ENCODE data around the gene CEP170B.
"Not testable (repeated sequence)": the region's sequence is repeated elsewhere in the genome, so short reads cannot be mapped to it uniquely, and the experiment has no call there.

CEP170B gene

DNA sequence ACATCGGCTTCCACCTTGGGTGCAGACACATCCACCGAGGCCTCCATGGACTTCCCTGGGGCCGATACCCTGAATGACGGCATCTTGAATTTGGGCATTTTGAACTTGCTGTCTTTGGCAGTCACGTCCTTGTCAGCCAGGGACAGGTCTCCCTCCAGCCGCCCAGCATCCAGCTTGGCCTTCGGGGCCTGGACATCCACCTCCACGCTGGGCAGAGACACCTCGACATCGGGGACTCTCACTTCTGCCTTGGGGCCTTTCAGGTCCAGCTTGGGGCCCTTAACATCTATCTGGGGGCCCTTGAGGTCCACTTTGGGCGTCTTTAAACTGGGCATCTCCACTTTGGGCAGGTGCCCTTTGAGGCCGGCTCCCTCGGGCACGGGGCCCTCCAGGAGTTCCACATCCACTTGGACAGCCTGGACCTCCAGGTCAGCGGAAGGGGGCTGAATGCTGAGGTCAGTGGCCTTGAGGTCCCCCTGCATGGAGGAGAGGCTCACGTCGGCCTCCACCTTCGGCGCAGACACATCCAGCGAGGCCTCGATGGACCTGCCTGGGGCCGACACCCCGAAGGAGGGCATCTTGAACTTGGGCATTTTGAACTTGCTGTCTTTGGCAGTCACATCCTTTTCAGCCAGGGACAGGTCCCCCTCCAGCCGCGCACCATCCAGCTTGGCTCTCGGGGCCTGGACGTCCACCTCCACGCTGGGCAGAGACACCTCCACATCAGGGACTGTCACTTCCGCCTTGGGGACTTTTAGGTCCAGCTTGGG lies 79.6 kb downstream of the CEP170B start:
- not testable (repeated sequence) for DNase-seq, ATAC-seq

DNA sequence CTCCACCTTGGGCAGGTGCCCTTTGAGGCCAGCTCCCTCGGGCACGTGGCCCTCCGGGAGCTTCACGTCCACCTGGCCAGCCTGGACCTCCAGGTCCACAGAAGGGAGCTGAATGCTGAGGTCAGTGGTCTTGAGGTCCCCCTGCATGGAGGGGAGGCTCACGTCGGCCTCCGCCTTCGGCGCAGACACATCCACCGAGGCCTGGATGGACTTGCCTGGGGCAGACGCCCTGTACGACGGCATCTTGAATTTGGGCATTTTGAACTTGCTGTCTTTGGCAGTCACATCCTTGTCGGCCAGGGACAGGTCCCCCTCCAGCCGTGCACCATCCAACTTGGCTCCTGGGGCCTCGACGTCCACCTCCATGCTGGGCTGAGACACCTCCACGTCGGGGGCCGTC lies 80.2 kb downstream of the CEP170B start:
- not testable (repeated sequence) for ATAC-seq, DNase-seq
